Stimulated activated naive CD8-positive, alpha-beta T cell treated with anti-CD3 and anti-CD28 coated beads, Interleukin-15, Interleukin-2, amounts not matched to agents 100 U/mL and 50 U/mL, for 24 hours (primary cell): ENCODE data around the gene BICD1.
"Not testable (repeated sequence)": the region's sequence is repeated elsewhere in the genome, so short reads cannot be mapped to it uniquely, and the experiment has no call there.

Source experiments
- ATAC-seq: fragments of 150-1000 bp; cut with Tn5 transposase; one replicate; pipeline ENCODE4 v1.10.0; 2021
- DNase-seq: peaks from one replicate; pipeline ENCODE4 v3.0.0; 2021

Gene BICD1

DNA sequence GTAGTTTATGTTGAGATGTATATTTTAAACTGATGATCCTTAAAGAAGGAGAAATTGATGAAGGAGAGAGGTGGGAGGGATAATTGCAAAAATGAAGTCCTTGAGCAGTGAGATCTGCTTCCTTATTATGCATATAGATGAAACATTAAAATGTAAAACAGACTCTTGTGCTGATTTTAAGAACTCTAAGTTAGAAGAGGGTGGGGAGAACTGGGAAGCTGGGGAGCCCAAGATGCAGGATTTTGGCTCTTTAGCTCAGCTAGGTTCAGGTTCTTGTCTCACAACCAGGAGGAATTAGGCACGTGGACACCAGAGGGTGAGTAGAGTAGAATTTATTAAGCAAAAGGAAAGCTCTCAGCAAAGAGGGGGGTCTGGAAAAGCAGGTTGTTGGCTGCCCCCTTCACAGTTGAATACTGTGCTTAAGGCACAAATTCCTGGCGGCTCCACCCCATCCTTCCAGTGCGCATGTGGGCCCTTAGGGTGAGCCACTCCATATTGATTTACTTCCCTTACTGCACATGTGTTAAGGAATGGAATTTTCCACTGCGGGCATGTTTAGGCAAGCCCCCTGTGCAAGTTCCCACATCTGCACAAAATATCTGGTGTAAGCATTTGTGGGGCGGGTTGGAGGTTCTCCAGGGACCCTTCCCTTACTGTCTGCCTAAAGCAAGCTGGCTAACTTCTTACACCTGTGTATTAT lies 141.9 kb downstream of the BICD1 start:
- ATAC-seq (no peak), DNase-seq (no peak)

DNA sequence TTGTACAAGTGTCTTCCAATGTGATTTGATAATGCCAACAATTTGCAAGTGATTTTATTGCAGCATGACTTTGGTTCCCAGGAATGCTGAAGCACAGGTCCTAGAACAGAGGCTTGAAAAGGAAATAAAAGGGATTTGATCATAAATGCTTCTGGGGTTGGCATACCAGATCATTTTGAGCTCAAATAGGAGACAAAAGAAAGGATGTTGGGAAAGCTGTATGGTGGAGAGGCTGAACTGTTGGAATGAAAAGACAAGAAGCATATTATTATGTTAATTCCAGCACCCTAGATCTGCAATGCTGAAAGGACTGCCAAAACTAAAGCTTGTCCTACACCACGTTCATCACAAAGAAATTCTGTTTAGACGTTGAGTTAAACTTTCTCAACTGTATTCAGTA lies 143.1 kb downstream of the BICD1 start:
- DNase-seq = no peak
- no peak for ATAC-seq

DNA sequence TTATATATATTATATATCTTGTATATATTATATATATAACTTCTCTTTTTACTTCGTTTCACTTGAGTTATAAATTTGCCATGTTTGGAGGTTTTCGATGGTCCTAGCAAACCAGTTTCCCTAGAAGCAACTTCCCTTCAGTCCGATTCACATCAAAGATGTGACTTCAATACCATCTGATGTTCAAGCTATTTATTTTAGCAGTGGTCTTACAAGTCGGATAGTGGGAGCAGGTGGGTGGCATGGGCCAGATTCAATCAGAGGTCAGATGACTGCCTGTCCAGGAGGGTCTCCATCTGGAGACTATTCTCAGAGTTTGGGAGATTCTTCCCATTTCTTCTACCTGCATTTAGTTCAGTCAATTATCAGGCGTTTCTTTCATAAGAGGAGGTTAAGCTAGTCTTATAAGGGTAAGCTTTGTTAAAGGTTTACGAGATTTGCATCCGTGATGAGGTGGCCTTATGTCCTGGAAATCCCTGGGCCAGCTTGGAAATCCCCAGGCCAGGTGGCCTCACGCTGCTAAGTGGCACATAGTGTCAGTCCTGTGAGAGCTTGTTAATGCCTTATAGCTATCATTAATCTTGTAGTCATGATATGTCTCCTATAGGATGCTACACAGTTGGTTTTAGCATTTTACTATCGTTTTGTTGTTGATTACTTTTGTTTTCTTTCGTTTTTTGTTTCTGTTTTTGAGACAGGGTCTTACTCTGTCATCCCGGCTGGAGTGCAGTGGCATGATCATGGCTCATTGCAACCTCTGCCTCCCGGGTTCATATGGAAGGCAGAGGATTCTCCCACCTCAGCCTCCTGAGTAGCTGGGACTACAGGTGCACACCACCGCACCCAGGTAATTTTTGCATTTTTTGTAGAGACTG lies 145.8 kb downstream of the BICD1 start:
- ATAC-seq = no peak
- DNase-seq = no peak

GRCh38 chr12:32253154-32253790 lies 146.6 kb downstream of the BICD1 start:
- DNase-seq (no peak), ATAC-seq (no peak)

DNA sequence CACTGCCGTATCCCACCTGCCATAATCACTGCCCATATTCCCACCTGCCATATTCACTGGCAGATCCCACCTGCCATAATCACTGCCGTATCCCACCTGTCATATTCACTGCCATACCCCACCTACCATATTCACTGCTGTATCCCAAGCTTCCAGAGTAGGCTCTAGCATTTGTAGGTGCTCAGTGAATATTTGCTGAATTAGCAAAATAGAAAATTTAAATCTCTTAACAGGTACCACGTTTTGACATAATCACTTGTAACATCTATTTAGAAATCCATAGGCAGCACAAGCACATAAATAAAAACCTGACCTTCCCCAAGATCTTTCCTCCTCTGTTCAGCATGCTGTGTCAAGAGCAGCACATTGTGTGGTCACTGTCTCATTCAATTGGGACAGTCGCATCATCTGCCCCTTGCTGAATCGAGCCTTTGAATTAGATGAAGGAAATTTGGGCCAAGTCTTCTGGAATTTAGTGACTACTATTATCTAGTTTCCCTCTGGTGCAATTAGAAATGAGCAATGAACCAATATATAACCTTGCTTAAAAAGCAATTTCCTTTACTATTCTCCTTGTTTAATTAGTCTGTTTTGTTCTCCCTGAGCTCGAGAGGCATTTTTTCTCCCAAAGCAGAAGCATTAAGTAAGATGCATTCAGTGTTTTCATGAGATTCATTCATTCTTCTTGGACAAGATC lies 147.8 kb downstream of the BICD1 start:
- ATAC-seq (no peak), DNase-seq (no peak)

DNA sequence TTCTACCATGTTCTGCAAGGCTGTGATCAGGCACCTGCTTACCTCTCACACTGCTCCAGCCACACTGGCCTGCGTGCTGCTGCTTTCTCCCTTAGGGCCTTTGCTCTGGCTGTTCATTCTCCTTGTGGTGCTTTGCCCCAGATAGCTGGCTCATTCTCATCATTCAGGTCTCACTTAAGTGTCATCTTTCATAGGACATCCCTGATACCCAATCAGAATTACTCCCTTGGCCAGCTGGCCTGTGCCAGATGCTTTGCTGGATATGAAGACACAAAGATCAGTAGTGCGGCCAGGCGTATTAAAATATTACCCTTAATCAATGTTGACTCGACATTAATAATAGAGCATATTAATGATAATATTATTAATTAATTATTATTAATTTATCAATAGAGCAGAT lies 148.9 kb downstream of the BICD1 start:
- DNase-seq = no peak
- ATAC-seq = no peak

DNA sequence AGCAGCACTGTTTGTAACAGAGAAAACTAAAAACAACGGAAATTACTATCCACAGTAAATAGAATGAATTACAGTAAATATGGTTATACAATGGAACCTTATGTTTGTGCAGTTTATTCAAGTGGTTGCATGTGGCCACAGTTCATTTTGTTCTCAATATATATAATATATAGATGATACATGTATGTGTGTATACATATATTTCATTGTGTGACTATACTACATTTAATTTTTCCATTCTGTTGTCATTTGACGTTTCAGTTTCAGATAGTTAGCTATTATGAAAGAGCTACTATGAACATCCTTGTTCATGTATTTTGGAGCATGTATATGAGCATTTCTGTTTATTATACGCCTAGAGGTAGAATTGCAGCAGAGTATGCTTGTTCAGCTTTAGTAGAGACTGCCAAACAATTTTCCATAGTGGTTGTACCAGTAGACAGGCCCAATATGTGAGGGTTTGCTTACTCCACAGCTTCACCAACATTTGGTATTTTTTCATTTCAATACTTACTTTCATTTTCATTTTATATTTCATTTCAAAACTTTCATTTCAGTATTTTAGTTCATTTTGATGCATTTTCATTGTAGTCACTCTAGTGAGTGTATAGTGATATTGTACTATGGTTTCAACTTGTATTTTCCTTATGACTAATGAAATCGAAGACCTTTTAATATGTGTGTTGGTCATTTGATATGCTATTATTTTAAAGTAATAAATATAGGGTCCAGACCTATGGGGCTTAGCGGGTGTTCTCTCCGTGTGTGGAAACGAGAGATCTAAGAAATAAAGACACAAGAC lies 151.2 kb downstream of the BICD1 start:
- DNase-seq = no peak
- ATAC-seq = peak; percentile 40

DNA sequence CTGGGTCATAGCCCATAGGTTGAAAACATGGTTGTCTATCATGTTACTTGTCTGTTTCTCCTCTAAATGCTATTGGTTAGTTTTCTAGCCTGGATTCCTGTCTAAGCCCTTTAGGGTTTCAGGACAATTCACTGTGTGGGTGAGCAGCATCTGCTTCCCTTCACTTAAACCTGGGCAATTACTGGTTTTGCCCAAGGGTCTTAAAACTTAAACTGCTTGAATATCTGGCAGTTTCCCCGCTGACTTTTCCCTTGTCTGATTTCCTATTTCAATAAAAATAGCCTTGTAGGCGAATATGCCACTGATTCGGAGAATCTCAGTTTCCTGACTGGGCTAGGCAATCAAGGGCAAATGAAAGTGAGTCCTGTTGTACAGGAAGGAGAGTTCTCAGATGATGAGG lies 154.0 kb downstream of the BICD1 start:
- no peak for ATAC-seq
- no peak for DNase-seq

DNA sequence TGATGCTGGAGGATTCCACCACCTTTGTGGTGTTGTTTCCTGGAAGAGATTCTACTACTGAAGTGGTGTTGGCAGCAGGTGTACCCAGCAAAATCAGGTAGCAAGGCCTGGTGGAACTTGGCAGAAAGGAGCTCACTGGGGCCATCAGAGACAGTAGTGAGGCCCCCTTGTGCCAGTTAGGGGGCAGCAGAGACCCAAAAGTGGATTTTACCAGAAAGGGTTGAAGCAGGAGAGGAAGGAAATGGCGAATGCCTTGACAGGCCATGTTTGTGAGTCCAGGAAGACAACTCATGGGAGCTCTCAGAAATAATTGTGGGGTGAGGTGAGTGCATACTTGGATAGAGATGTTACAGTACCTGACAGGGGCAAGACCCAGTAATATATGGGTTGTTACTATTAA lies 155.0 kb downstream of the BICD1 start:
- no peak for DNase-seq
- no peak for ATAC-seq

GRCh38 chr12:32264961-32265360 lies 158.3 kb downstream of the BICD1 start:
- ATAC-seq (no peak), DNase-seq (no peak)

GRCh38 chr12:32265456-32265855 lies 158.8 kb downstream of the BICD1 start:
- ATAC-seq = no peak
- DNase-seq = no peak

- ATAC-seq = no peak
- no peak for DNase-seq
Measured at GRCh38 chr12:32265951-32266350, 159.3 kb downstream of the BICD1 start.

DNA sequence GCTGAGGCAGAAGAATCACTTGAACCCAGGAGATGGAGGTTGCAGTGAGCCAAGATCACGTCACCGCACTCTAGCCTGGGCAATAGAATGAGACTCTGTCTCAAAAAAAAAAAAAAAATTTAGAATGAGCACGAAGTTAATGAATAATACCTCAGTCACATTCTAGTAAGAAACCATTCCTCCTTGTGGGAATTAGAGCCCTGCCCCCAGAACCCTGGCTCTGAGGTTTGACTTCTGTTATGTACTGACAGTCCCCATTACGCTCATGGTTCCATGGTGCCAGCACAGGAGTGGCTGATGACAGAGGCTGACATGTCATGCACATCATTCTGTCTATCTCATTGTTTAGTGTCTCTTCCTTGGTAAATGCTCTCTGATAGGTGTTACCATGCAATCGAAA lies 160.1 kb downstream of the BICD1 start:
- ATAC-seq (no peak), DNase-seq (no peak)

DNA sequence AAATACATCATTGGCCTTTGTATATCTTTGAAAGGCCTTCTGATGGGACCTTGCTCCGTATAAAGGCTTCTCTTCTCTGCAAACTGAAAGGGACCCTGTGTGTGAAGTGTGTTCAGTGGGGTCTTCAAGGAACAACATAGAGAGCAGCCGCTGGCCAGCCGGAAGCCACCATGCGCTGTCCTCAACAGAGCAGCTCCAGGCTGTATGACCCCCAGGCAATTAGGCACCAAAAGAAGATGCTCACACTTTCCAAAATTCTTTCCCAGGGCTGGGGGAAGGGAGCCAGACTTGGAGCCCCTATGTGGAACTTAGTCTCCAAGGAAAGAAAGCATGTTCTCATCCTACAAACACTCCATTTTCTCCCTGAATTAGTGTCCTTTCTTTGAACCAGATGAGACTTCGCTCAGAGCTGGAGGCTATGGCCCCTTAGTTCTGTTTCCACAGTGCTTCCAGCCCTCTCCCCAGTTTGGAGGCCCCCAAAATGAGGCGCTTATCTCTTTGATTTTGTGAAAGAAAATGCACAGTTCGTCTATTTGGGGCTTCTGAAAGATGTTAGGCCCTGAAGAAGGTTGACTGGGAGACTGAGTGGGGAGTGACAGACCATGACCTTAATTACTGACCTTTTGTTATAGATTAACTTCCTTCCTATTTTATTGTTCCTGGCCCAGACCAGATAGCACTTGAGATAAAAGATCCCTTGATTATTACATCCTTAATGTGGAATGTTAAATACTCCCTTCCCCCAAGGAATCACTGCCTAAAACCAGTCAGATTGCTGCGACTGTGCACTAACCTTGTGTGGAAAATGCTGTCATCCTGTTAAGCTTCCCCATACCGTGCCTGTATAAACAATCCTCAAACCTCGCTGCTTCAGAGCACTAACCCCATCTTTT lies 164.4 kb downstream of the BICD1 start:
- DNase-seq (no peak), ATAC-seq (no peak)

GRCh38 chr12:32272465-32272864 lies 165.8 kb downstream of the BICD1 start:
- DNase-seq (no peak), ATAC-seq (no peak)

- ATAC-seq = peak; percentile 40
Measured at GRCh38 chr12:32273063-32273522, 166.4 kb downstream of the BICD1 start.

DNA sequence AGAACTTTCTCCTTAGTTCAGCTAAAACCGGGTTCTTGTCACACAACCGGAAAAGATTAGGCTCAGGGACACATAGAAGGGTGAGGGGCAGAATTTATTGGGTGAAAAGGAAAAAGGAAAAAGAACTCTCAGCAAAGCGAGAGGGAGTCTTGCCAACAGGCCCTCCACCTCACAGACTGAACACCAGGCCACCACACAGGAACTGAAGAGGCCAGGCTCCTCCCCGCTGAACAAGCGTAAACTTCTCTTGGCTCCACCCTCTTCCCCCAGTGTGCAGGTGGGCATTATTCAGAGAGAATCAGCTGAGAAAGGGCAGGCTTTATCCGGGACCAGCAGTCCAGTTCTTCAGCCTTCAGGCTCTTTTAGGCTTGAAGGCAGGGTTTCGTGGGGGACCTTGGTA lies 167.1 kb downstream of the BICD1 start:
- peak; percentile 91 for ATAC-seq
- DNase-seq = peak; percentile 59

More at GRCh38 chr12:32273063-32273522, 166.4 kb downstream of the BICD1 start:
- no peak for DNase-seq

DNA sequence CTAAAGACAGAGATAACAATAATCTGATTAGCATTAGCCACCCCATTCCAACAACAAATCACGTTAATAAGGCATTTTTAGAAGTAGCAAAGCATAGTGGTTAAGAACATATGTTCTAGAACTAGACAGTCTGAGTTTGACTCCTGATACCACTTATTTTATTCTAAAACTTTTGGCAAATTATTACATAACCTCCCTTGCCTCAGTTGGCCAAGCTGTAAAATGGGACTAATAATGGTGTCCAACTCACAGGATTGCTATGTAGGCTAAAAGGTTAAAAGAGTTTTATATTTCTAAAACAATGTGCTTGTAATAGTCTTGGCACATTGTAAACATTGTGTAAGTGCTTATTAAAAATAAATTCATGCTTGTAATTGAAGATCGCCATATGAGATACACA lies 168.0 kb downstream of the BICD1 start:
- ATAC-seq (no peak), DNase-seq (no peak)

GRCh38 chr12:32275520-32275919 lies 168.9 kb downstream of the BICD1 start:
- DNase-seq, ATAC-seq: not testable (repeated sequence)

GRCh38 chr12:32277774-32278173 lies 171.1 kb downstream of the BICD1 start:
- no peak for ATAC-seq
- no peak for DNase-seq
